ENCODE data around the gene HOXC13. TPM values are rescaled to one million over a fixed set of nuclear protein-coding genes. Genes with fewer than 3 reads are reported as not detected.

The HOXC13 gene
- total RNA-seq, 1 donor from 2014 or later: not detected

DNA sequence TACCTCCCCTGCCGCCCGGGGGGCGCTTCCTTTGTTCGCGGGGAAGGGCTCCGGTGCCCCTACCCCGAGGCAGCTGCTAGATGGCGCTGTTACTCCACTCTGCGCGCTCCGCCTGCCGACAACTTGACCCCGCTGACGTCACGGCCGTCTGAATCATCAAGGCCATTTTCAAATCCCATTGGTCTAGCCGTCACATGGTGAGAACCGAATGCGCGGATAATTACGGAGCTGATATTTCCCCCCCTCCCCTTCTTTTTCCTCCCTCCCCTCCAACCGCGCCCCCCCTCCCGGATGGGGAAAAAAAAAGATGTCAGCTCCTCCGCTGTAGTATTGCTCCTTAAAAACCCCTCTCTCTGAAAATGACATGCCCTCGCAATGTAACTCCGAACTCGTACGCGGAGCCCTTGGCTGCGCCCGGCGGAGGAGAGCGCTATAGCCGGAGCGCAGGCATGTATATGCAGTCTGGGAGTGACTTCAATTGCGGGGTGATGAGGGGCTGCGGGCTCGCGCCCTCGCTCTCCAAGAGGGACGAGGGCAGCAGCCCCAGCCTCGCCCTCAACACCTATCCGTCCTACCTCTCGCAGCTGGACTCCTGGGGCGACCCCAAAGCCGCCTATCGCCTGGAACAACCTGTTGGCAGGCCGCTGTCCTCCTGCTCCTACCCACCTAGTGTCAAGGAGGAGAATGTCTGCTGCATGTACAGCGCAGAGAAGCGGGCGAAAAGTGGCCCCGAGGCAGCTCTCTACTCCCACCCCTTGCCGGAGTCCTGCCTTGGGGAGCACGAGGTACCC lies 46.5 kb downstream of the HOXC13 start, which contains the start of gene HOXC10:
Gene HOXC10, plus strand, starts transcription at position 246 of the 791 bp plus-strand sequence. Its CDS starts 114 bp downstream, at position 360.
- Mint-ChIP-seq H3K9me3 (no peaks in the 10 kb centered on the region), H3K4me3 (peak within 1 kb of the TSS; percentile 15), H3K4me1 (peaks cover 28% of the 10 kb centered on the region), H3K27ac (peak within 1 kb of the TSS; percentile 56), H3K36me3 (ENCODE audit: low read depth) (no peaks in the 10 kb centered on the region), H3K27me3 (peaks cover 88% of the 10 kb centered on the region)
- TF ChIP-seq, protein P1, sequence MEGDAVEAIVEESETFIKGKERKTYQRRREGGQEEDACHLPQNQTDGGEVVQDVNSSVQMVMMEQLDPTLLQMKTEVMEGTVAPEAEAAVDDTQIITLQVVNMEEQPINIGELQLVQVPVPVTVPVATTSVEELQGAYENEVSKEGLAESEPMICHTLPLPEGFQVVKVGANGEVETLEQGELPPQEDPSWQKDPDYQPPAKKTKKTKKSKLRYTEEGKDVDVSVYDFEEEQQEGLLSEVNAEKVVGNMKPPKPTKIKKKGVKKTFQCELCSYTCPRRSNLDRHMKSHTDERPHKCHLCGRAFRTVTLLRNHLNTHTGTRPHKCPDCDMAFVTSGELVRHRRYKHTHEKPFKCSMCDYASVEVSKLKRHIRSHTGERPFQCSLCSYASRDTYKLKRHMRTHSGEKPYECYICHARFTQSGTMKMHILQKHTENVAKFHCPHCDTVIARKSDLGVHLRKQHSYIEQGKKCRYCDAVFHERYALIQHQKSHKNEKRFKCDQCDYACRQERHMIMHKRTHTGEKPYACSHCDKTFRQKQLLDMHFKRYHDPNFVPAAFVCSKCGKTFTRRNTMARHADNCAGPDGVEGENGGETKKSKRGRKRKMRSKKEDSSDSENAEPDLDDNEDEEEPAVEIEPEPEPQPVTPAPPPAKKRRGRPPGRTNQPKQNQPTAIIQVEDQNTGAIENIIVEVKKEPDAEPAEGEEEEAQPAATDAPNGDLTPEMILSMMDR (IDR thresholded peaks at IDR 0.05): no peak
- ATAC-seq (ENCODE audit: low read depth) (peak; percentile 37), DNase-seq (no peak)
- CTCF ChIA-PET: interaction anchor here (0.6 to 3.5 kb wide), 2 partner anchors 13 to 21 kb away, joined by 3 to 13 read pairs; no protein-coding TSS in a partner anchor
- POLR2A ChIA-PET: interaction anchor here (0.7 to 1.7 kb wide), 3 partner anchors 9 to 223 kb away, joined by 4 to 6 read pairs (median 5); no protein-coding TSS in a partner anchor
- intact Hi-C loops (cut with micrococcal nuclease): loop anchor here (5.0 kb wide), 1 partner anchor 193 kb away; no protein-coding TSS in a partner anchor

DNA sequence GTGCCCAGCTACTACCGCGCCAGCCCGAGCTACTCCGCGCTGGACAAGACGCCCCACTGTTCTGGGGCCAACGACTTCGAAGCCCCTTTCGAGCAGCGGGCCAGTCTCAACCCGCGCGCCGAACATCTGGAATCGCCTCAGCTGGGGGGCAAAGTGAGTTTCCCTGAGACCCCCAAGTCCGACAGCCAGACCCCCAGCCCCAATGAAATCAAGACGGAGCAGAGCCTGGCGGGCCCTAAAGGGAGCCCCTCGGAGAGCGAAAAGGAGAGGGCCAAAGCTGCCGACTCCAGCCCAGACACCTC lies 47.0 kb downstream of the HOXC13 start:
- ChIA-PET CTCF (interaction anchor here (0.6 to 3.5 kb wide), 3 partner anchors 13 to 54 kb away, joined by 3 to 13 read pairs (median 3); no protein-coding TSS in a partner anchor), POLR2A (interaction anchor here (1.7 kb wide), 1 partner anchor 222 kb away, joined by 5 read pairs; no protein-coding TSS in a partner anchor)
- intact Hi-C loops (cut with micrococcal nuclease): loop anchor here (5.0 kb wide), 1 partner anchor 193 kb away; no protein-coding TSS in a partner anchor
- no peak overlapping the region for H3K4me3 Mint-ChIP-seq
- H3K27ac Mint-ChIP-seq: peak overlapping the region; percentile 50
- ATAC-seq (ENCODE audit: low read depth) (no peak), DNase-seq (no peak)
- TF ChIP-seq, protein P1 (IDR thresholded peaks at IDR 0.05): no peak
- H3K36me3 Mint-ChIP-seq (ENCODE audit: low read depth): no peaks in the 10 kb centered on the region
- H3K9me3 Mint-ChIP-seq: no peaks in the 10 kb centered on the region
- peaks cover 89% of the 10 kb centered on the region for H3K27me3 Mint-ChIP-seq
- peaks cover 28% of the 10 kb centered on the region for H3K4me1 Mint-ChIP-seq

DNA sequence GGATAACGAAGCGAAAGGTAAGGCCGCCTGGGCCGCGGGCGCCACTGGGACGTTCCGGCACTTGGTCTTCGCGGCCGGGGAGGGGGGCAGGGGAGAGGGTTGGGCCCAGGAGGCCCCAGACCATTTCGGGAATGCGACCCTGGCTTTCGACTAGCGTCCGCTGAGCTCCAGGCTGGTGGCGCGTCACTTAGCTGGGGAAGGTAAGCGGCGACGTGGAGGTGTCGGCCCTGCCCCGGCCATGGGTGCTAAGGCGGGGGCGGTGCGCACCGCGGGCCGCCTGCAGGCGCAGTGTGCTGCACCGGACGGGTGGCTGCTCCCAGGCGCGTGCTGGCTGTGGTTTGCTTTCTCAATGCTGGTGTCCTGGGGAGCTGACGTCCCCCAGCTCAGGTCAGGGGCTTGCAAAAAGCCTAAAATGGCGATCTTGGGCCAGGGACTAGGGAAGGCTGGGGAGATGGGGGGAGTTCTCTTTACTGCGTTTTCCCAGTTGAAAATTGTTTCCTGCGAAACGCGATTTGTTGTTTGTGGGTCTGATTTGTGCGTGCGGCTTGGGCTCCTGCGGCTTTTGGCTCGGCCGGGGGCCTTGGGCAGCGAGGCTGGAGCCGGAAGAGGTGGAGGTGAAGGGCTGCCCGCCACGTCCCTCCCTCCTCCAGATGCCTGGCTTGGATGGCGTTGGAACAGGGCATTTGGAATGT lies 47.5 kb downstream of the HOXC13 start:
- no peaks in the 10 kb centered on the region for H3K36me3 Mint-ChIP-seq (ENCODE audit: low read depth)
- DNase-seq (no peak), ATAC-seq (ENCODE audit: low read depth) (no peak)
- POLR2A ChIA-PET: interaction anchor here (1.7 kb wide), 1 partner anchor 222 kb away, joined by 5 read pairs; no protein-coding TSS in a partner anchor
- TF ChIP-seq, protein P1 (IDR thresholded peaks at IDR 0.05): no peak
- no peak overlapping the region for H3K4me3 Mint-ChIP-seq
- CTCF ChIA-PET: interaction anchor here (1.5 to 3.5 kb wide), 2 partner anchors 20 to 55 kb away, joined by 3 to 13 read pairs; no protein-coding TSS in a partner anchor
- intact Hi-C loops (cut with micrococcal nuclease): loop anchor here (5.0 kb wide), 1 partner anchor 194 kb away; no protein-coding TSS in a partner anchor
- H3K4me1 Mint-ChIP-seq: peaks cover 28% of the 10 kb centered on the region
- H3K27ac Mint-ChIP-seq: peak overlapping the region; percentile 50
- H3K27me3 Mint-ChIP-seq: peaks cover 89% of the 10 kb centered on the region
- no peaks in the 10 kb centered on the region for H3K9me3 Mint-ChIP-seq

DNA sequence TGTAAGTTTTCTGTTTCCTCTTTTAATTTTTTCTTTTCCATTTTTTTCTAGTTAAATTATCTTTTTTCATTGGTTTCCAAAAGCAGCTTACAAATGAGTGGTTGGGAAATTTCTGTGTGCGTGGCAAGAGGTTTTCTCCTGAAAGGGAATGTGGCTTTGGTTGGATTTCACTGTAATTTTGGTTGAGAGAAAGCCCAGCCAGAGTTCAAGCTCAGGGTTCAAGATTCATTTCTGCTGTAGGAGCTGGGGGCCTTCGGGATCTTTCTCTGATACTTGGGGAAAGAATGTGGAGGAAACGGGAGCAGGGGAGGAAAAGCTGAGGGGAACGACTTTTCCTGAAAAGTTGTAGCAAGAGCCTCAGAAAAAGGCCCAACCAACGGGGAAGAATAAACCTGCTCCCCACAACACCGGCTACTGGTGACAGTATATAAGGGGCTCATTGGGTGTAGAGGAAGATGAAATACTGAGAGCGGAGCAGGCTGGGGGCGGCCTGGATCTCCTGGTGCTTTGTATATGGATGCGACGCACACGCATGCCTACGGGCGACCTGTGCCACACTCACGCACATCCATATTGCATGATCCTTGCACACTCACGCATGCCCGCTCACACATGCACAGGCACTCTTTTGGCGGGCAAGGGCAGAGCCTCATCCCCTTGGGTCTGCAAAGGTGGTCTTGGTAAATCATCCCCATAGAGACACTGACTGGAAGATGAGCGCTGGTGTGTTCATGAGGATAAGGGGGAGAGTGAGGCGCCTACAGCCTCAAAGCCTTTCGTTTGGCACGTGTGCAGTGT lies 48.3 kb downstream of the HOXC13 start:
- ATAC-seq (ENCODE audit: low read depth) (no peak), DNase-seq (no peak)
- ChIA-PET POLR2A (no interaction called here), CTCF (interaction anchor here (1.5 to 3.5 kb wide), 2 partner anchors 19 to 55 kb away, joined by 3 to 13 read pairs; no protein-coding TSS in a partner anchor)
- peaks cover 88% of the 10 kb centered on the region for H3K27me3 Mint-ChIP-seq
- H3K27ac Mint-ChIP-seq: no peak overlapping the region
- TF ChIP-seq, protein P1 (IDR thresholded peaks at IDR 0.05): no peak
- intact Hi-C loops (cut with micrococcal nuclease): loop anchor here (5.0 kb wide), 1 partner anchor 195 kb away; no protein-coding TSS in a partner anchor
- no peaks in the 10 kb centered on the region for H3K36me3 Mint-ChIP-seq (ENCODE audit: low read depth)
- H3K4me3 Mint-ChIP-seq: no peak overlapping the region
- no peaks in the 10 kb centered on the region for H3K9me3 Mint-ChIP-seq
- peaks cover 28% of the 10 kb centered on the region for H3K4me1 Mint-ChIP-seq
